Activated B cell treated with CpG ODN at 0.5 μM for 24 hours (primary cell): ENCODE data around the gene PMIS2. TPM values are rescaled to one million over a fixed set of nuclear protein-coding genes. Genes with fewer than 3 reads are reported as not detected.

Experiments used
- ATAC-seq: fragments of 200-7000 bp; cut with Tn5 transposase; one replicate; pipeline ENCODE4 v1.10.0; 2021; ENCODE audit warnings: low read depth, mild to moderate bottlenecking, moderate library complexity
- CTCF ChIA-PET: fragments of 350-600 bp; sonication (Branson Sonifier 250); formaldehyde crosslinking; loops from one replicate; lab custom pipeline; 2021; ENCODE audit warnings: antibody characterized with exemption; lab: Charles Lee
- POLR2A ChIA-PET: fragments of 350-600 bp; sonication (Branson Sonifier 250); formaldehyde crosslinking; loops from one replicate; lab custom pipeline; 2021; ENCODE audit warnings: antibody characterized with exemption; lab: Charles Lee
- DNase-seq: peaks from one replicate; pipeline ENCODE4 v3.0.0; 2022
- H3K27ac Mint-ChIP-seq: one replicate; pipeline ENCODE4 v1.8.0; 2020; ENCODE audit warnings: mixed read lengths
- H3K27me3 Mint-ChIP-seq: one replicate; pipeline ENCODE4 v1.8.0; 2021; ENCODE audit warnings: mixed read lengths
- H3K36me3 Mint-ChIP-seq: one replicate; pipeline ENCODE4 v1.8.0; 2021; ENCODE audit warnings: low read depth, mixed read lengths
- H3K4me1 Mint-ChIP-seq: one replicate; pipeline ENCODE4 v1.8.0; 2021; ENCODE audit warnings: mixed read lengths
- H3K4me3 Mint-ChIP-seq: one replicate; pipeline ENCODE4 v1.8.0; 2020; ENCODE audit warnings: mild to moderate bottlenecking, mixed read lengths
- H3K9me3 Mint-ChIP-seq: one replicate; pipeline ENCODE4 v1.8.0; 2020; ENCODE audit warnings: mixed read lengths
- CTCF ChIP-seq: fragments of 200-600 bp; IDR thresholded peaks from one replicate; pipeline ENCODE4 v1.8.0; 2022; ENCODE audit warnings: antibody characterized with exemption, mild to moderate bottlenecking
- intact Hi-C: fragments of 100-400 bp; cut with micrococcal nuclease; formaldehyde crosslinking; loops from one replicate; pipeline ENCODE4 v1.15.1; 2024
- total RNA-seq: library from RNA; stranded (reverse); gene quantifications from 2 replicates; pipeline ENCODE4 v1.2.3, GENCODE V29; 2022

Gene PMIS2
- total RNA-seq, 1 donor from 2014 or later: not detected

- H3K9me3 Mint-ChIP-seq: no peaks in the 10 kb centered on the region
- CTCF ChIA-PET: no interaction called here
- POLR2A ChIA-PET: no interaction called here
- intact Hi-C loops: no loop called here
- ATAC-seq (no peak), DNase-seq (no peak)
- peaks cover 17% of the 10 kb centered on the region for H3K4me1 Mint-ChIP-seq
- no peak for TF ChIP-seq CTCF
- no peaks in the 10 kb centered on the region for H3K36me3 Mint-ChIP-seq
- no peak overlapping the region for H3K4me3 Mint-ChIP-seq
- peaks cover 59% of the 10 kb centered on the region for H3K27me3 Mint-ChIP-seq
- no peak overlapping the region for H3K27ac Mint-ChIP-seq
These were observed 23.6 kb upstream of the PMIS2 start for GRCh38 chr19:35562336-35562735.

- ATAC-seq: no peak
- H3K4me3 Mint-ChIP-seq: no peak overlapping the region
- peaks cover 54% of the 10 kb centered on the region for H3K27me3 Mint-ChIP-seq
These were observed 23.2 kb upstream of the PMIS2 start for GRCh38 chr19:35562776-35563175.

GRCh38 chr19:35563207-35563829 is 22.7 kb upstream of the PMIS2 start, which contains the start of gene ATP4A:
TSS of gene ATP4A (minus strand) at chr19:35563658. CDS start at chr19:35563629, 29 bp downstream.
- Mint-ChIP-seq H3K27ac (no peak within 1 kb of the TSS), H3K9me3 (no peaks in the 10 kb centered on the region), H3K4me1 (peaks cover 13% of the 10 kb centered on the region), H3K4me3 (no peak within 1 kb of the TSS), H3K36me3 (no peaks in the 10 kb centered on the region), H3K27me3 (peaks cover 51% of the 10 kb centered on the region)
- ChIA-PET CTCF (no interaction called here), POLR2A (interaction anchor here (0.9 kb wide), 1 partner anchor 185 kb away, joined by 5 read pairs; no protein-coding TSS in a partner anchor)
- intact Hi-C loops: no loop called here
- TF ChIP-seq CTCF: no peak
- DNase-seq (no peak), ATAC-seq (no peak)

More at GRCh38 chr19:35562776-35563175, 23.2 kb upstream of the PMIS2 start:
- POLR2A ChIA-PET: no interaction called here
- no peak for TF ChIP-seq CTCF
- H3K9me3 Mint-ChIP-seq: no peaks in the 10 kb centered on the region
- intact Hi-C loops: no loop called here
- DNase-seq: no peak
- CTCF ChIA-PET: no interaction called here
- H3K4me1 Mint-ChIP-seq: peaks cover 15% of the 10 kb centered on the region
- H3K36me3 Mint-ChIP-seq: no peaks in the 10 kb centered on the region
- no peak overlapping the region for H3K27ac Mint-ChIP-seq

- CTCF ChIA-PET: no interaction called here
- peaks cover 42% of the 10 kb centered on the region for H3K27me3 Mint-ChIP-seq
- TF ChIP-seq CTCF: no peak
These were observed 20.7 kb upstream of the PMIS2 start for GRCh38 chr19:35565016-35565856.

GRCh38 chr19:35566738-35567137 is 19.2 kb upstream of the PMIS2 start:
- Mint-ChIP-seq H3K4me3 (no peak overlapping the region), H3K27me3 (peaks cover 44% of the 10 kb centered on the region), H3K27ac (no peak overlapping the region), H3K36me3 (no peaks in the 10 kb centered on the region), H3K4me1 (no peaks in the 10 kb centered on the region), H3K9me3 (no peaks in the 10 kb centered on the region)
- POLR2A ChIA-PET: no interaction called here
- intact Hi-C loops: no loop called here
- no peak for DNase-seq
- TF ChIP-seq CTCF: no peak
- ATAC-seq: no peak
- CTCF ChIA-PET: no interaction called here

More at GRCh38 chr19:35565016-35565856, 20.7 kb upstream of the PMIS2 start:
- H3K9me3 Mint-ChIP-seq: no peaks in the 10 kb centered on the region
- H3K36me3 Mint-ChIP-seq: no peaks in the 10 kb centered on the region
- intact Hi-C loops: no loop called here
- H3K27ac Mint-ChIP-seq: no peak overlapping the region
- no peak overlapping the region for H3K4me3 Mint-ChIP-seq
- no peaks in the 10 kb centered on the region for H3K4me1 Mint-ChIP-seq
- DNase-seq: no peak
- POLR2A ChIA-PET: no interaction called here
- ATAC-seq: no peak
